Mesendoderm (in vitro differentiated cells): Measurements from ENCODE around the gene LMBRD2. TPM values are rescaled to one million over a fixed set of nuclear protein-coding genes. Genes with fewer than 3 reads are reported as not detected.

Source experiments
- DNase-seq: peaks from one replicate; pipeline ENCODE4 v3.0.0; 2013
- H2AK5ac ChIP-seq: 2 replicates; pipeline ENCODE4 v1.6.1; 2013; ENCODE audit warnings: low read length, inconsistent platforms
- H2BK120ac ChIP-seq: 2 replicates; pipeline ENCODE4 v1.6.1; 2013; ENCODE audit warnings: low read depth, mild to moderate bottlenecking, low read length, moderate library complexity, mixed read lengths
- H2BK15ac ChIP-seq: replicated peaks from 2 replicates; pipeline ENCODE4 v1.6.1; 2013; ENCODE audit warnings: low read depth, mild to moderate bottlenecking, moderate library complexity
- H2BK5ac ChIP-seq: 2 replicates; pipeline ENCODE4 v1.6.1; 2013; ENCODE audit warnings: low read length, inconsistent platforms
- H3K18ac ChIP-seq: 2 replicates; pipeline ENCODE4 v1.6.1; 2013; ENCODE audit warnings: mild to moderate bottlenecking, low read length, mixed read lengths
- H3K23ac ChIP-seq: one replicate; pipeline ENCODE4 v1.6.1; 2013; ENCODE audit warnings: low read length
- H3K27ac ChIP-seq: 2 replicates; pipeline ENCODE4 v1.5.1; 2013; ENCODE audit warnings: low read depth, mild to moderate bottlenecking, inconsistent platforms, low read length, moderate library complexity
- H3K27me3 ChIP-seq: 2 replicates; pipeline ENCODE4 v1.6.1; 2013; ENCODE audit warnings: low read length, control low read depth, mild to moderate bottlenecking, inconsistent platforms; ENCODE audit not compliant: insufficient read depth, poor library complexity
- H3K36me3 ChIP-seq: 2 replicates; pipeline ENCODE4 v1.6.1; 2013; ENCODE audit warnings: low read length, inconsistent platforms; ENCODE audit not compliant: control insufficient read depth, insufficient read depth
- H3K4ac ChIP-seq: one replicate; pipeline ENCODE4 v1.6.1; 2013; ENCODE audit warnings: low read depth, mild to moderate bottlenecking, low read length, moderate library complexity
- H3K4me1 ChIP-seq: 2 replicates; pipeline ENCODE4 v1.6.1; 2013; ENCODE audit warnings: low read depth, low read length, inconsistent platforms; ENCODE audit not compliant: control insufficient read depth
- H3K4me2 ChIP-seq: 2 replicates; pipeline ENCODE4 v1.6.1; 2013; ENCODE audit warnings: low read length
- H3K4me3 ChIP-seq: 2 replicates; pipeline ENCODE4 v1.5.1; 2013; ENCODE audit warnings: mild to moderate bottlenecking, low read length
- H3K56ac ChIP-seq: one replicate; pipeline ENCODE4 v1.6.1; 2013; ENCODE audit warnings: low read length
- H3K79me1 ChIP-seq: 2 replicates; pipeline ENCODE4 v1.6.1; 2013; ENCODE audit warnings: low read length, inconsistent platforms
- H3K79me2 ChIP-seq: 2 replicates; pipeline ENCODE4 v1.6.1; 2013; ENCODE audit warnings: mild to moderate bottlenecking, low read length; ENCODE audit not compliant: control insufficient read depth, insufficient read depth
- H3K9ac ChIP-seq: 2 replicates; pipeline ENCODE4 v1.6.1; 2013; ENCODE audit warnings: low read length, inconsistent platforms
- H4K5ac ChIP-seq: one replicate; pipeline ENCODE4 v1.6.1; 2013; ENCODE audit warnings: low read length
- H4K8ac ChIP-seq: one replicate; pipeline ENCODE4 v1.6.1; 2013; ENCODE audit warnings: low read depth, mild to moderate bottlenecking, control low read depth, low read length, moderate library complexity
- WGBS: extraction: QIAGEN DNeasy Blood & Tissue Kit; methylation state at CpG from one replicate; pipeline ENCODE4 v1.1.7; 2013; ENCODE audit warnings: low lambda C conversion rate, missing lambda C conversion rate; ENCODE audit not compliant: insufficient coverage; ENCODE audit errors: extremely low coverage; 5-methylcytosine and 5-hydroxymethylcytosine counted together
- small RNA-seq: library from polyadenylated mRNA; stranded (forward); fragments of <200 nt; extraction: miRNeasy Mini kit (QIAGEN cat#:217004); gene quantifications from one replicate; pipeline ENCODE3, GENCODE V24; 2013; ENCODE audit not compliant: insufficient read depth

Gene LMBRD2

GRCh38 chr5:36052538-36052937 lies 99.1 kb downstream of the LMBRD2 start:
- Histone ChIP-seq H4K8ac (no peak overlapping the region), H3K4me2 (no peak overlapping the region), H3K18ac (no peak overlapping the region), H3K9ac (no peak overlapping the region), H3K79me1 (no peaks in the 10 kb centered on the region), H3K36me3 (no peaks in the 10 kb centered on the region), H3K4me3 (no peak overlapping the region), H4K5ac (no peak overlapping the region), H3K79me2 (no peaks in the 10 kb centered on the region), H3K27ac (no peak overlapping the region), H2AK5ac (no peak overlapping the region), H3K4me1 (no peaks in the 10 kb centered on the region), H3K56ac (no peak overlapping the region), H3K27me3 (no peaks in the 10 kb centered on the region), H2BK120ac (no peak overlapping the region), H2BK15ac (no peak overlapping the region), H2BK5ac (no peak overlapping the region), H3K23ac (no peak overlapping the region), H3K4ac (no peak overlapping the region)
- DNase-seq: no peak

GRCh38 chr5:36049949-36050348 lies 101.7 kb downstream of the LMBRD2 start:
- Histone ChIP-seq H3K9ac (no peak overlapping the region), H4K8ac (no peak overlapping the region), H3K4me1 (no peaks in the 10 kb centered on the region), H3K56ac (no peak overlapping the region), H3K4me3 (no peak overlapping the region), H3K18ac (no peak overlapping the region), H3K23ac (no peak overlapping the region), H3K27ac (no peak overlapping the region), H2AK5ac (no peak overlapping the region), H3K36me3 (no peaks in the 10 kb centered on the region), H3K4ac (no peak overlapping the region), H4K5ac (no peak overlapping the region), H2BK5ac (no peak overlapping the region), H3K79me2 (no peaks in the 10 kb centered on the region), H2BK15ac (no peak overlapping the region), H3K27me3 (no peaks in the 10 kb centered on the region), H2BK120ac (no peak overlapping the region), H3K79me1 (no peaks in the 10 kb centered on the region), H3K4me2 (no peak overlapping the region)
- WGBS: no CpG with 5 or more reads among the region's 4 CpGs
- no peak for DNase-seq

Small RNA genes lying within 50 kb of the gene (small RNA-seq; reads per million reads assigned to genes)
- gene AC016612.1: not detected
- gene MIR580: 9.5 reads per million, percentile 85 among the genes with 10 or more reads in this experiment
- gene RNU6-1305P: not detected
